Esophagus (tissue), 2 donors: Measurements from ENCODE around the gene CDH22. TPM values are rescaled to one million over a fixed set of nuclear protein-coding genes. Genes with fewer than 3 reads are reported as not detected.

Source experiments
- H3K27ac ChIP-seq, 2 donors: one replicate each; pipeline ENCODE4 v1.5.1; 2013; ENCODE audit warnings: low read depth in 2 of 2, mild to moderate bottlenecking in 2 of 2, inconsistent platforms in 1 of 2, low read length in 1 of 2, moderate library complexity in 1 of 2
- H3K27me3 ChIP-seq, 2 donors: one replicate each; pipeline ENCODE4 v1.6.1; 2013; ENCODE audit warnings: low read length in 2 of 2, control low read depth in 1 of 2, mild to moderate bottlenecking in 1 of 2; ENCODE audit not compliant: insufficient read depth in 2 of 2, control insufficient read depth in 1 of 2
- H3K36me3 ChIP-seq, 2 donors: one replicate each; pipeline ENCODE4 v1.6.1; 2013; ENCODE audit warnings: low read length in 1 of 2; ENCODE audit not compliant: control insufficient read depth in 2 of 2, insufficient read depth in 2 of 2
- H3K4me1 ChIP-seq, 2 donors: one replicate each; pipeline ENCODE4 v1.6.1; 2013; ENCODE audit warnings: low read length in 1 of 2; ENCODE audit not compliant: control insufficient read depth in 2 of 2, insufficient read depth in 2 of 2
- H3K4me3 ChIP-seq, 2 donors: one replicate each; pipeline ENCODE4 v1.5.1; 2013; ENCODE audit warnings: low read length in 2 of 2, mild to moderate bottlenecking in 2 of 2, low read depth in 1 of 2, moderate library complexity in 1 of 2
- H3K9me3 ChIP-seq, 2 donors: one replicate each; pipeline ENCODE4 v1.6.1; 2013; ENCODE audit warnings: mild to moderate bottlenecking in 2 of 2, low read depth in 1 of 2, low read length in 1 of 2, moderate library complexity in 1 of 2; ENCODE audit not compliant: control insufficient read depth in 2 of 2, insufficient read depth in 1 of 2
- WGBS, 2 donors: extraction: QIAGEN DNeasy Blood & Tissue Kit; methylation state at CpG; one replicate each; pipeline ENCODE4 v1.1.7; 2013; 5-methylcytosine and 5-hydroxymethylcytosine counted together
- polyA plus RNA-seq, 2 donors: library from polyadenylated mRNA; stranded (reverse); fragments of 200-250 nt; gene quantifications; one replicate each; pipeline ENCODE4 v1.2.3, GENCODE V29; 2013
- donor health status: healthy with polysubstance abuse.
- donor health status: Bipolar disorder and iron deficiency.

The CDH22 gene
- polyA plus RNA-seq, 2 donors: 0.55 to 0.86 TPM

DNA sequence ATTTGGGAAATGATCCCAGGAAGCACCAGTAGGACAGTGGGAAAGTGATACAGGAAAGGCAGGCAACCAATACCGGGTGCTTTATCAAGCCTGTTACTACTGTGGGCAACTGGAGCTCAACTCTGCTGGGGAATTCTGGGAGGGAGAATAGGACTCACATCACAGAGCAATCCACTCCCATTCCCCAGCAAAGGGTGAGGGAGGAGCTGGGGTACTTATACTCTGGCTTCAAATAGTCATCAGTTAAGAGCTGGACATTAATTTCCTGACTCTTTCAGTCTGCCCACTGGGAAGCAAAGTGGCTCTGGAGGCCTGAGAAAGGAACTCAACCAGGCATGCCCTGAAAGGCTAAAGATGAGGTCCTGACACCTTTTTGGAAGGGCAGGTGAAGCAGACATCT, 17.5 kb upstream of the CDH22 start:
- Histone ChIP-seq H3K27ac (no peak overlapping the region), H3K27me3 (no peaks in the 10 kb centered on the region), H3K9me3 (no peaks in the 10 kb centered on the region), H3K4me1 (no peaks in the 10 kb centered on the region), H3K4me3 (no peak overlapping the region), H3K36me3 (no peaks in the 10 kb centered on the region)
- 62 to 71% methylated on average over 1 of the region's 1 CpG for WGBS, 2 donors

DNA sequence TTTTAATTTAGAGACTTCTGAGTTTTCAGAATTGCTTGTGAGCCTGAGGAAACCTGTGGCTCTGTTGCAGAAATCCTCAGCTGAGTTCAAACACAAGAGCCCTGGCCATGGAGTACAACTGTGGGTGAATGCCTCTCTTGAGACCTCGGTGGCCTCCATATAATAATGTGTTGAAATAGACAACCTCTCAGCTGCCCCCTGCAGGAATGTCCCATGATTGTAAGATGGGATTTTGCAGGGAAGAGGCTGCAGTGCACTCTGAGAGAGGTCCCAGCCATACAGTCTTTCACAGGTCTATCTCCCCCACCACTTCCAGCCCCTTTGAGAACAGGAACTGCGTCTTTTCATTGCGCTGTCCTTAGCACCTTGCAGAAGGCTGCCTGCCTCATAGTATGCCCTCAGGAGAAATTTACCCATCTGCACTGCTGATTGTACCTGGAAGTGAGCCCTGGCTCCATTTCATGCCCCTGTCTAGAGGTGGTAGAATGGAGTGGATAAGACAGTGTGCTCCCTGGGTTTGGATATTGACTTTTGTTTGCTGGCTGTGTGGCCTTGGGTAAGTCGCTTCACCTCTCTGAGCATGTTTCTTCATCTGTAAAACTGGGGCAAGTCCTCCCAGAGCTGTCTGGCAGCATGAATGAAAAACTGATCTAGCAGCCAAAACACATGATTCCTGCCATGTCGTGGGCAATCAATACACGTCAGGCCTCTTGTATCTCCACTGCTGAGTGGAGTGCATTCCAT, 16.8 kb upstream of the CDH22 start:
- H3K27ac ChIP-seq: no peak overlapping the region
- 43 to 47% methylated on average over 6 of the region's 6 CpGs for WGBS, 2 donors
- H3K27me3 ChIP-seq: no peaks in the 10 kb centered on the region
- H3K9me3 ChIP-seq: no peaks in the 10 kb centered on the region
- no peaks in the 10 kb centered on the region for H3K4me1 ChIP-seq
- no peak overlapping the region for H3K4me3 ChIP-seq
- H3K36me3 ChIP-seq: no peaks in the 10 kb centered on the region

DNA sequence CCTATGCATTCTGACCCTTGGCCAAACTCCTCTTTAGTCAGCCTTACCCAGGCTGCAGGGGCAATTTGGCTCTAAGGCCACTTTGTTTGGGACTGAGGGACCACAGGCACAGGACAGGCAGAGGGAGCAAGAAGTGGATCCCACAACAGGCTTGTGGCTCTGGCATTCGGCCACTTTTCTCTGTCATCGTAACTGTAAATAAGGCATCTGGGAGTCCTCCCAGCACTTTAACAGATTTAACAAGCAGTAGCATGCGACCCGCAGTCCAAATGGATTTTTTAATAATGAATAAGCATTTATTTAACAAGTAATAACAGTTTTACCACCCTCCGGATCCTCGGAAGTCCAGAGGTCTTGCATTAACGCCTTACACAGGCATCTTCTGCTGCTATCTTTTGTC, 16.1 kb upstream of the CDH22 start:
- H3K4me1 ChIP-seq: no peaks in the 10 kb centered on the region
- WGBS, 2 donors: 35 to 43% methylated on average over 7 of the region's 7 CpGs
- H3K27me3 ChIP-seq: no peaks in the 10 kb centered on the region
- H3K4me3 ChIP-seq: no peak overlapping the region
- no peaks in the 10 kb centered on the region for H3K36me3 ChIP-seq
- no peak overlapping the region for H3K27ac ChIP-seq
- no peaks in the 10 kb centered on the region for H3K9me3 ChIP-seq

DNA sequence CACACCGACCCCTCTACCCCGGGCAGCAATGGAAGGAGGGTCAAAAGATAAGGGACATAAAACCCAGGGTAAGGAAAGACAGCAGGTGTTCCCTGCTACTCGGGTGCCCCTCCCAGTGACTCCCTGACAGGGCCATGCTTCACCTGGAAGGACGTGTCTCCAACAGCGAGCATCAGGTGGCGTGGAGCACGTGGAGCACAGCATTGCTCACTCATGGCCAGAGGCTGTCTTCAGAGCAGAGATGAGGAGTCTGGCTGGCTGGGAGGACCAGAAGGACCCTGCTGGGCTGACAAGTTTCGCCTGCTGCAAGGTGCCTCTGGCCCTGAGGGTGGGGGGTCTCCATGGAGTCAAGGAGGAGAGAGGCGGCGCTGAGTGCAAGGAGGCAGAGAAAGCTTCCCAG, 15.3 kb upstream of the CDH22 start:
- no peaks in the 10 kb centered on the region for H3K4me1 ChIP-seq
- H3K27me3 ChIP-seq: no peaks in the 10 kb centered on the region
- no peaks in the 10 kb centered on the region for H3K9me3 ChIP-seq
- H3K36me3 ChIP-seq: no peaks in the 10 kb centered on the region
- no peak overlapping the region for H3K27ac ChIP-seq
- WGBS, 2 donors: 53 to 58% methylated on average over 10 of the region's 10 CpGs
- H3K4me3 ChIP-seq: no peak overlapping the region

DNA sequence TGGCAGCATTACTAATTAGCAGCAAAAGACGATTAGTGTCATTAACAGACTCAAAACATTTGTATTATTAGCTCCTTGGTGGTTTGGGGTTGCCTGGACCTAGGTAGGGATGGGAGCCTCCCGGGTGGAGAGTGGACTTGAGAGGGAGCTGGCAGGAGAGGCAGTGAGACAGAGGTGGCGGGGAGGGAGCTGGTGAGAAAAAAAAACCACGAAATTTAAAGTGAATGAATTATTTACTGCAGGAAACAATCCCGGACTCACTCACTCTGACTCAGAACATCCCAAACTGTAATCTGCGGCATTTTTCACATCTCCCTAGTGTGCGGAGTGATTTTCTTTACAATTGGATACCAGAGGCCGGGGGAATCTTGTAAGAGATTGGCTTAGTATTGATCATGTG, 14.3 kb upstream of the CDH22 start:
- Histone ChIP-seq H3K27me3 (no peaks in the 10 kb centered on the region), H3K27ac (no peak overlapping the region), H3K4me3 (no peak overlapping the region), H3K36me3 (no peaks in the 10 kb centered on the region), H3K9me3 (no peaks in the 10 kb centered on the region), H3K4me1 (no peaks in the 10 kb centered on the region)
- WGBS, 2 donors: 49 to 57% methylated on average over 8 of the region's 8 CpGs

DNA sequence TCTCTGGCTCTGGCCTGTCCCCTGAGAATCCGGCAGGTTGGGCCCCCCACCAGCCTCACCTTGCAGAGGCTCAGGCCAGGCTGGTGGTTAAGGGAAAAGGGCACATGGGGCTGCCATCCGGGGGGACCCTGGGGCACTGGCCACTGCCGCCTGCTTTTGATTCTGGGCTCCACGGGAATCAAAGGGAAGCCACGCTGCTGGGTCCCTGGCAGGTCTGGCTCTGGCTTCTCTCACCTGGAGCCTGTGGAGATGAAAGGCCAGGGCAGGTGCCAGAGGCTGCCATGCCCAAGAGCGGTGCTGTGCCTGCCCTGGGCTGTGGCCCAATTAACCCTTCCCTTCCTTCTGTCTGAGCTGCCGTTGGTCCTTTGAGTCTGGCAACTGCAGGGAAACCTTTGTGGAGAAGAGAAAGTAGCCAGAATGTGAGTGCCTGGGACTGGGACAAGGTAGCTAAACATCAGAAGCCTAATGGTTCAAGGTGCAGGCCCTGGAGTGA, 9.4 kb upstream of the CDH22 start:
- H3K9me3 ChIP-seq: no peaks in the 10 kb centered on the region

DNA sequence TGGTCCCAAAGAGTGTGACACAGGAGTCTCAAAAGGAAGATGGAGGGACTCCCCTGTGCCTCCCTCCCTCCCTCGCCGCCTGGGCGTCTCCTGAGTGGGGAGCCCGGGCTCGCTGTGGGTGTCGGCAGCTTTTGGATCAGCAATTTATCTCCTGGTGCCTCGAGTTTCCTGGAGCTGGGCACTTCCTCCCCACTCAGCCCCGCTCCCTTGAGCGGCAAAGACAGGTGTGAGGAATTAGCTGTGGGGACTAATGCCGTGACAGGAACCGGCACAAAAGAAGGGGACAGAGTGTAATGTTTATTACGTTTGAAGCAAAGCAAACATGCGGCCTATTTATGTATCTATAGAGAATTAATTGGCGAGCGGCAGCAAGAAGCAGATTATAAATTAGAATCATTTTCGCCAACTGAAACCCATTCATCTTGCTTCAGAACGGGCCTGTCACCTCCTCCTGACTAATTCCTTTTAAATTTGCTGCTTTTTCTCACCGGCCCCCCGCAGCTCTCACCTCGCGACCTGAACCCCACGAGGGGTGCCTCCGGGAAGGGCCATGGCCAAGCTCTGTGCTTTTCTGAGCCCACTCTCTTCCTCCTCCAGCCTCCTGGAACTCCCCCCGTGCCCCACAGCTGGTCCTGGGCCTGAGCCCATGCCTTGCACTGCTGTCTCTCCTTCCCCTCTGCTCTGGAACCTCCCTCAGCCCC, 8.8 kb upstream of the CDH22 start:
- 14 to 30% methylated on average over 24 of the region's 24 CpGs for WGBS, 2 donors

More for the DNA sequence above, 9.4 kb upstream of the CDH22 start:
- Histone ChIP-seq H3K4me3 (no peak overlapping the region), H3K4me1 (no peaks in the 10 kb centered on the region), H3K27me3 (peaks cover 3 to 7% of the 10 kb centered on the region in 2 donors), H3K36me3 (no peaks in the 10 kb centered on the region), H3K27ac (no peak overlapping the region)
- 30 to 38% methylated on average over 7 of the region's 7 CpGs for WGBS, 2 donors

DNA sequence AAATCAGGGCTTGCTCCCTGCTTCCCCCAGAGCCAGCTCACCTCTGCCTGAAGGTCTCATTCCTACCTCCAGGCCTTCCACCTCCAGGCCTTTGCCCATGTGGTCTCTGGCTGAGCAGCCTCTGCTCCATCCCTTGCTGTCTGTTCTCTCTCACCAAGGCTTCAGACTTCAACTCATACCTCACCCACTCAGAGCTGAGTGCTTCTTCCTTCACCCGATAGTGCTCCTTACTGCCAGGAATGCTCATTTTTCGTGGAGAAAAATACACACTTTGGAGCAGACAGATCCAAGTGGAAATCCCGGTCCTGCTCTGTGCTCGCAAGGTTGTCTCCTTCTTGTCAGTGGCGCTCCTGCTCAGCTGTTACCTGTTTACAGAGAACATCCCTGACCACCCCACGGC, 7.0 kb upstream of the CDH22 start:
- Histone ChIP-seq H3K4me1 (no peaks in the 10 kb centered on the region), H3K36me3 (no peaks in the 10 kb centered on the region), H3K9me3 (no peaks in the 10 kb centered on the region), H3K27ac (no peak overlapping the region), H3K27me3 (peaks cover 7% of the 10 kb centered on the region in 2 donors), H3K4me3 (no peak overlapping the region)
- WGBS, 2 donors: 30 to 51% methylated on average over 6 of the region's 6 CpGs

More for the DNA sequence above, 8.8 kb upstream of the CDH22 start:
- Histone ChIP-seq H3K36me3 (no peaks in the 10 kb centered on the region), H3K9me3 (no peaks in the 10 kb centered on the region), H3K27me3 (peaks cover 5 to 7% of the 10 kb centered on the region in 2 donors), H3K4me1 (no peaks in the 10 kb centered on the region), H3K4me3 (no peak overlapping the region), H3K27ac (no peak overlapping the region)

DNA sequence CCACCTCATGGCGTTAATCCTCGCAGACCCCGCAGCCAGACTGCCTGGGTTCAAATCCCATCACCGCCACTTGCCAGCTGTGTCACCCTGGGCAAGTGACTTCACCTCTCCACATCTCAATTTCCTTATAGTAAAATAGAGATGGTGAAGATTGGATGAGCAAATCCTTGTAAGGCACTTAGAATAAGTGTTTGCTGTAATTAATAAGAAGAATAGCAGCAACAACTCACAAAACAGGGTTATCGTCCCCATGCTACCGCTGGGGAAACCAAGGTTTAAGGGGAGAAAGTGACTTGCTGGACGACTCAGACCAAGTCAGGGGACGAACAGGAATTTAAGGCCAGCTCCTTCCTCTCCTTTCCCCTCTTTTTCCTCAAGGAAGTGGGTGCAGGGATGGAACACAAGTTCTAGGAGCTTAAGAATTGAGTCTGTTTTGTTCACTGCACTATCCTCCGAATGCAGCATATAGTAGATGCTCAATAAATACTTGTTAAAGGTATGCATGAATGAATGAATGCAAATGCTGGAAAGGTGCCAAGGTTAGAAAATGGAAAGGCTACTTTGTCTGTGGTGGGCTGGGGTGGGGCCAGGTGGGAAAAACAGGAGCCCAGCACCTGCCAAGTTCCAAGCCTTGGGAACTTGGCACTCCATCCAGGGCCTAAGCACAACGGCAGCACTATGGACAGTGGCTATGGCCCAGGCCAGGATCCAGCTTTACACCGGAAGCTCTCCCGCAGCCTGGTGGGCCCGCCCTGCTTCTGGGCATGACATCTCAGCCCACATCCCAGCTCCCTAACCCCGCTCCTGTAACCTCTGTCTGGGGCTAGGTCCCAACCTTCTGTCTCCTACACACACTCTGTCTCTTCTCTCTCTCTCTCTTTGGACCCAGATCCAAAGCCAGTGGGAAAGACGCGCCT, 4.9 kb upstream of the CDH22 start:
- Histone ChIP-seq H3K4me3 (no peak overlapping the region), H3K36me3 (no peaks in the 10 kb centered on the region)
- 39 to 48% methylated on average over 16 of the region's 16 CpGs for WGBS, 2 donors

More for the DNA sequence above, 4.9 kb upstream of the CDH22 start:
- Histone ChIP-seq H3K4me1 (no peaks in the 10 kb centered on the region), H3K27ac (no peak overlapping the region), H3K27me3 (peaks cover 7 to 16% of the 10 kb centered on the region in 2 donors), H3K9me3 (no peaks in the 10 kb centered on the region)
